ENCODE data around the gene TIMM22.
"Not testable (repeated sequence)": the region's sequence is repeated elsewhere in the genome, so short reads cannot be mapped to it uniquely, and the experiment has no call there.

The TIMM22 gene

GRCh38 chr17:988561-988960 lies 8.4 kb upstream of the TIMM22 start:
- no peak overlapping the region for H3K4me3 ChIP-seq (ENCODE audit: low read depth, low read length)
- TF ChIP-seq CTCF (IDR thresholded peaks at IDR 0.05; ENCODE audit: insufficient read depth, low read depth, low read length, missing control alignments) = no peak
- no peak for DNase-seq (ENCODE audit: low read depth)

GRCh38 chr17:992933-993332 lies 4.0 kb upstream of the TIMM22 start:
- TF ChIP-seq CTCF (IDR thresholded peaks at IDR 0.05; ENCODE audit: insufficient read depth, low read depth, low read length, missing control alignments) = no peak
- H3K4me3 ChIP-seq (ENCODE audit: low read depth, low read length) = no peak overlapping the region
- no peak for DNase-seq (ENCODE audit: low read depth)

- not testable (repeated sequence) for H3K4me3 ChIP-seq (ENCODE audit: low read depth, low read length); DNase-seq (ENCODE audit: low read depth)
Measured at GRCh38 chr17:995324-995723, 1.6 kb upstream of the TIMM22 start.

GRCh38 chr17:998111-998510 lies 1.2 kb downstream of the TIMM22 start:
- H3K4me3 ChIP-seq (ENCODE audit: low read depth, low read length) = peak overlapping the region; percentile 77
- TF ChIP-seq CTCF (IDR thresholded peaks at IDR 0.05; ENCODE audit: insufficient read depth, low read depth, low read length, missing control alignments) = no peak
- DNase-seq (ENCODE audit: low read depth) = no peak

- no peak for TF ChIP-seq CTCF (IDR thresholded peaks at IDR 0.05; ENCODE audit: insufficient read depth, low read depth, low read length, missing control alignments)
- H3K4me3 ChIP-seq (ENCODE audit: low read depth, low read length) = no peak overlapping the region
- no peak for DNase-seq (ENCODE audit: low read depth)
Measured at GRCh38 chr17:1000597-1001461, 3.9 kb downstream of the TIMM22 start.

DNA sequence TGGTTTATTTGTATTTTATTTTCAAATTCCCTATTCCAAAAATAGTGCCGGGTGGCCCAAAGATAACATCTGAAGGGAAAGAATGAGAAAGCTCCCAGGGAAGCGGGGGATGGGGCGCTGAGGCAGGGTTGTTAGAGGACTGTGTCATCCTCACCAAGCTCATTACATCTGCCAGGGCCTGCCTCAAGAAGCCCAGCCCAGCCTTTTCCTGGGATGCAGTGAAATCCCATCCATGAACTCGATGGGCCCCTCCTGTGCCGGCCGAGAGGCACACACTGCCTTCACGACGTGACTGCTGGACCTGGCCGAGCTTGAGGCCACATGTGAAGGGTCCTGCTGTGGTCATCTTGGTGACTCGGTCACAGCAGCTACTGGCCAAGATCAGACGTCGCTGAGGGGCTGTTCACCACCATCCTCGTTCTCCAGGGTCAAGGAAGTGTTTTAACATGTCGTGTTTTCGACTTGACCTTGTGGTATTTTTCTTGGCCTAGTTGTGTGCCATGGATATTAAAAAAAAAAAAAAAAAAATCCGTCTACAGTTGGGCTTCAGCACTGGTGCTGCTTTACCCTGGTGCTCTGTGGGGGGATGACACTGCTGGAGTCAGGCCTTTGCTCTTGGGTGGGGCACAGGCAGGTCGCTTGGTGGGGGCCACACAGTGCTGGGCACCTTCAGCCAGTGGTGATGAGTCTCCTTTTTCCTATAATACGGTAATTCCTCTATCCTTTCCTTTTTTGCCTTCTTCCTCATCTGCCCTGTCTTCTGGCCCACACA lies 4.9 kb downstream of the TIMM22 start:
- no peak for TF ChIP-seq CTCF (IDR thresholded peaks at IDR 0.05; ENCODE audit: insufficient read depth, low read depth, low read length, missing control alignments)
- no peak for DNase-seq (ENCODE audit: low read depth)
- H3K4me3 ChIP-seq (ENCODE audit: low read depth, low read length) = no peak overlapping the region

DNA sequence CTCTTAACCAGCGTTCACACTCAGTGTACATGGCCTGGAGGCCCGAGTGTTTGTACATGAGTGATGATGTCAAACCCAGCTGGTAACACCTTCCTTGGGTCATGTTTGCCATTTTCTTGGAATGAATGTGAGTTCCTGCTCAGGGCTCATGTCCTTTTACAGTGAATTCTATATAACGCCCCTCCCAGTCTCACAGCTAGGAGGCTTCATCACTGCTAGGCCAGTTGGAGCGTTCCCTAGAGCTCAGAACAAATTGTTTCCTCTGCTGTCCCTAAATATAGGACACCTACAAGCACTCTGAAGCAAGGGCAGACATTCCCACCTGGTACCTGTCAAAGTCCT lies 5.5 kb downstream of the TIMM22 start:
- DNase-seq (ENCODE audit: low read depth) = no peak
- TF ChIP-seq CTCF (IDR thresholded peaks at IDR 0.05; ENCODE audit: insufficient read depth, low read depth, low read length, missing control alignments) = no peak
- H3K4me3 ChIP-seq (ENCODE audit: low read depth, low read length) = no peak overlapping the region
